Right renal pelvis (tissue), 4 donors: ENCODE results near the gene GPHB5. TPM values are rescaled to one million over a fixed set of nuclear protein-coding genes. Genes with fewer than 3 reads are reported as not detected.
A peak's percentile ranks its signal among the peaks of the same experiment; 100 is the strongest.
"Not testable (repeated sequence)": the region's sequence is repeated elsewhere in the genome, so short reads cannot be mapped to it uniquely, and the experiment has no call there.

Experiments used
- DNase-seq, 4 donors: peaks; one replicate each; pipeline ENCODE4 v3.0.0-alpha.2; 2013; ENCODE audit warnings: low read depth in 4 of 4, low spot score in 3 of 4, missing footprints in 1 of 4
- polyA plus RNA-seq, 4 donors: library from polyadenylated mRNA; unstranded; fragments of 120-200 nt; gene quantifications; one replicate each; pipeline ENCODE4 v1.2.1, GENCODE V29; 2013; ENCODE audit not compliant: insufficient read length in 4 of 4

Gene GPHB5
- polyA plus RNA-seq, 4 donors = not detected

GRCh38 chr14:63296060-63296563, 22.6 kb downstream of the GPHB5 start:
- DNase-seq = no peak

GRCh38 chr14:63295231-63295685, 23.5 kb downstream of the GPHB5 start:
- no peak for DNase-seq

- no peak for DNase-seq
Observed at GRCh38 chr14:63292805-63293204, 25.9 kb downstream of the GPHB5 start.

GRCh38 chr14:63290741-63291430, 27.8 kb downstream of the GPHB5 start:
- no peak for DNase-seq

GRCh38 chr14:63288853-63289252, 29.9 kb downstream of the GPHB5 start:
- DNase-seq = no peak

GRCh38 chr14:63287666-63288483, 30.9 kb downstream of the GPHB5 start:
- DNase-seq = no peak

GRCh38 chr14:63286071-63286470, 32.7 kb downstream of the GPHB5 start:
- no peak for DNase-seq

GRCh38 chr14:63283884-63284248, 34.9 kb downstream of the GPHB5 start:
- no peak for DNase-seq

GRCh38 chr14:63282997-63283883, 35.5 kb downstream of the GPHB5 start:
- no peak for DNase-seq

- not testable (repeated sequence) for DNase-seq
Observed at GRCh38 chr14:63279933-63280332, 38.8 kb downstream of the GPHB5 start.

GRCh38 chr14:63277591-63278183, 41.0 kb downstream of the GPHB5 start:
- no peak for DNase-seq

- DNase-seq = peak; percentile 18 to 22 (median 18)
Observed at GRCh38 chr14:63276492-63277342, 42.0 kb downstream of the GPHB5 start.

- DNase-seq = no peak
Observed at GRCh38 chr14:63276016-63276415, 42.7 kb downstream of the GPHB5 start.

GRCh38 chr14:63275611-63276010, 43.1 kb downstream of the GPHB5 start:
- no peak for DNase-seq

- no peak for DNase-seq
Observed at GRCh38 chr14:63273717-63274655, 44.7 kb downstream of the GPHB5 start.

GRCh38 chr14:63273129-63273528, 45.6 kb downstream of the GPHB5 start:
- no peak for DNase-seq

- DNase-seq = no peak
Observed at GRCh38 chr14:63269561-63270225, 49.0 kb downstream of the GPHB5 start.

GRCh38 chr14:63268771-63269170, 50.0 kb downstream of the GPHB5 start:
- no peak for DNase-seq
